Measurements from ENCODE around the gene PIH1D1.

Gene PIH1D1

GRCh38 chr19:49451430-49452181 is at the start of gene PIH1D1:
Gene PIH1D1, minus strand, starts transcription at chr19:49451814. Its CDS starts 240 bp downstream, at chr19:49451574.
- peak; percentile 99 for DNase-seq

GRCh38 chr19:49499030-49499670 is 47.5 kb upstream of the PIH1D1 start:
- no peak for DNase-seq

GRCh38 chr19:49498475-49498874 is 46.9 kb upstream of the PIH1D1 start:
- no peak for DNase-seq

DNA sequence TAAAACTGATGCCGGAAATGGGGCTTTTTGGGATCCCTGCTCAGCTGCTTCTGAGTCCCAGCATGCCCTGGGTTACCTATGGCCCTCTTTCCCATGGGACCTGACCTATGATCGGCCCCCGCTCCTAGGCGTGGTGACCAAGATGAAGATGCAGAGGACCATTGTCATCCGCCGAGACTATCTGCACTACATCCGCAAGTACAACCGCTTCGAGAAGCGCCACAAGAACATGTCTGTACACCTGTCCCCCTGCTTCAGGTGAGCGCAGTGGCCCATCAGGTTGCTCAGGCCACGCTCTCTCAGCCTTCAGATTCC is 46.1 kb upstream of the PIH1D1 start:
- DNase-seq: no peak

GRCh38 chr19:49497047-49497788 is 45.6 kb upstream of the PIH1D1 start:
- DNase-seq: peak; percentile 87 to 90

- DNase-seq: no peak
Measured at GRCh38 chr19:49496574-49497008, 45.0 kb upstream of the PIH1D1 start.

DNA sequence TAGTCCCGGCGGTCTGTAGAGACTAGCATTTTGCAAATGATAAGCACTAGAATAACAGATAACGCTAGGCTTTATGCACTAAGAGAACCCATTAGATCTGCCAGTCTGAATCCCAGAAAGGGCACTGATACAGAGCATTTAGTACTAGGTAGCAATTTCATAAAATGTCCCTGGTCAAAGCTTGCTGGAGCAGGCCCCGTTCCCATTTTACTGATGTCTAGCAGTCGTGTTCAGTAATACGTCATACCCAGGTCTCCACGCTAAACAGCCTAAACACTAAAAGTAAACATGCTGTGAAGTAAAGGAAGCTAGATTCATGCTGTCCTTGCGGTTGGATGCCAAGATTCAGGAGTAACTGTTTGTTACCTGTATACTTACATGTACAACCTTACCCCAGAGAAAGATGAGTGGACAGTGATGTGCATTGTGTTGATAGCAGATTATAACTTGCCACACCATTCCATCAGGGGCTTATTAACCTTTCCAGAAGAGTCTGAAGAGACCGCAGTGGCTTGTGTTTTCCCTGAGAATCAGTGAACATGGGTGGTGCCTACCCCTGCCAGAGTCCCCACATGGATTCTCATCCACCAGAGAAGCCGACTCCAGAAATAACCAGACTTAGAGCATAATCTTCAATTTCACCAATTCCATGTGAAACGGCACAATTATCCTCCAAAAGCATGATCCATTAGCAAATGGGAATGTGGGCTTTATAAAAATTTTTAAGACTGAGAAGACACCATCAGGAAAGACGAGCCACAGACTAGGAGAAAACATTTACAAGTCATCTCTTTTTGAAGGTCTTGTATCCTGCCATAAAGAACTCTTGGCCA is 41.2 kb upstream of the PIH1D1 start:
- DNase-seq: no peak

DNA sequence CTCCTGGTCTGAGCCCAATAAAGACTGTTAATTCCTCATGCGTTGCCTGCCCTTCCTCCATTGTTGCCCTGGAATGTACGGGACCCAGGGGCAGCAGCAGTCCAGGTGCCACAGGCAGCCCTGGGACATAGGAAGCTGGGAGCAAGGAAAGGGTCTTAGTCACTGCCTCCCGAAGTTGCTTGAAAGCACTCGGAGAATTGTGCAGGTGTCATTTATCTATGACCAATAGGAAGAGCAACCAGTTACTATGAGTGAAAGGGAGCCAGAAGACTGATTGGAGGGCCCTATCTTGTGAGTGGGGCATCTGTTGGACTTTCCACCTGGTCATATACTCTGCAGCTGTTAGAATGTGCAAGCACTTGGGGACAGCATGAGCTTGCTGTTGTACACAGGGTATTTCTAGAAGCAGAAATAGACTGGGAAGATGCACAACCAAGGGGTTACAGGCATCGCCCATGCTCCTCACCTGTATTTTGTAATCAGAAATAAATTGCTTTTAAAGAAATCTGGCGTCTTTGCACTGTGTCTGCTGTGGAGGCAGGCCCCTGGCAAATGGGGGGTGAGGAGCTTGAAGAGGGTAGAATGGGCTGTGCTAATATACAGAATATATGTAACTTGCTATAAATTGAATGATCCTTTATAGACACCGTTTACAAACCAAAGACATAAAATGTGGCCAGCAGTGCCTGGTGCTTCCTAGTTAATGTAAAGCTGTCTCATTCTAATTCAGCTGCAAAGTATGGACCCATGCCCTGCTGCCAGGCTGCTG is 40.4 kb upstream of the PIH1D1 start:
- DNase-seq: no peak

DNA sequence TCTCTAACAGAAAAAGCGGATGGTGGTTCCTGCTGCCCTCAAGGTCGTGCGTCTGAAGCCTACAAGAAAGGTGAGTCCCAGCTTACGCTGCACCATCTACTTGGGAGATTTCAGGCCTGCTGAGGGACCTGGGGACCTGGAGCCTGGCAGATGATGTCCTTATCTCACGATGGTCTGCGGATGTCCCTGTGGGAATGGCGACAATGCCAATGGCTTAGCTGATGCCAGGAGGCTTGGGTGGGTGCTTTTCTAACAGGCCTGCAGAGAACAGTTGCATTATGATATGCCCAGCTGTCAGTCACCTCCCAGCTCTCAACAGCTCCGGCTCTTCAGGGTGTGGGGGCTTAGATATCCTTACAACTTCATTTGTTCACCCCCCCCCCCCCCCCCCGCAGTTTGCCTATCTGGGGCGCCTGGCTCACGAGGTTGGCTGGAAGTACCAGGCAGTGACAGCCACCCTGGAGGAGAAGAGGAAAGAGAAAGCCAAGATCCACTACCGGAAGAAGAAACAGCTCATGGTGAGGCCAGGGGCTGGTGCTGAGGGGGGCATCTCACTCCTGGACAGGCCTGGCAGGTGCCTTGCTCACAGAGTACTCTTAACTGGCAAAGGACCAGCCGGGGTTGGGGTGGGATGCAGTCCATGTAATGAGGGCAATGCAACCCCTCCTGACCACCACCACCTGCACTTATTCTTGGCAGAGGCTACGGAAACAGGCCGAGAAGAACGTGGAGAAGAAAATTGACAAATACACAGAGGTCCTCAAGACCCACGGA is 39.6 kb upstream of the PIH1D1 start:
- no peak for DNase-seq

DNA sequence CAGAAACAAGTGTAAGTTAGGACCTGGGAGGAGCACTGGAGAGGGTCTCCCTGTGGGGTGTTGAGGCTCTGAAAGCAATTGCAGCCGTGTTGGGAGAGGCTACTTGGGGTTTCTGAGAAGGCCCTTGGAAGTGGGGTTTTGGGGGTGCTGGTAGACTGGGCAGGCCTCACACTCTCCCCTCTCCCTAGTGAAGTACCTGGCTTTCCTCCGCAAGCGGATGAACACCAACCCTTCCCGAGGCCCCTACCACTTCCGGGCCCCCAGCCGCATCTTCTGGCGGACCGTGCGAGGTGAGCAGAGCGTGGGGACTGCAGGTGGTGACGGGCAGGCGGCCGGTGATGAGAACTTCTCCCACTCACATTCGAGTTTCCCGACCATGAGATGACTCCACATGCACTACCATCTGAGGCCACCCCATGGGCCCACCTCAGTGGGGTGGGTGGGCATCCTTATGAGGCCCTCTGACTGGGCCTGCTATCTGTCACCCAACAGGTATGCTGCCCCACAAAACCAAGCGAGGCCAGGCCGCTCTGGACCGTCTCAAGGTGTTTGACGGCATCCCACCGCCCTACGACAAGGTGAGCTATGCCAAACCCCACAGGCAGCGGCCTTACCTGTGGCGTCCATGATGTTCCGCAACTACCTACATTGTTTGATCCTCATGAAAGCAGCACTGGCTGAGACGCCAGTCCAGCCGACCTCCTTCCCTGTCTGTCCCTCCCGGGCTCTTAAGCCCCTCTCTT is 38.8 kb upstream of the PIH1D1 start:
- no peak for DNase-seq

DNA sequence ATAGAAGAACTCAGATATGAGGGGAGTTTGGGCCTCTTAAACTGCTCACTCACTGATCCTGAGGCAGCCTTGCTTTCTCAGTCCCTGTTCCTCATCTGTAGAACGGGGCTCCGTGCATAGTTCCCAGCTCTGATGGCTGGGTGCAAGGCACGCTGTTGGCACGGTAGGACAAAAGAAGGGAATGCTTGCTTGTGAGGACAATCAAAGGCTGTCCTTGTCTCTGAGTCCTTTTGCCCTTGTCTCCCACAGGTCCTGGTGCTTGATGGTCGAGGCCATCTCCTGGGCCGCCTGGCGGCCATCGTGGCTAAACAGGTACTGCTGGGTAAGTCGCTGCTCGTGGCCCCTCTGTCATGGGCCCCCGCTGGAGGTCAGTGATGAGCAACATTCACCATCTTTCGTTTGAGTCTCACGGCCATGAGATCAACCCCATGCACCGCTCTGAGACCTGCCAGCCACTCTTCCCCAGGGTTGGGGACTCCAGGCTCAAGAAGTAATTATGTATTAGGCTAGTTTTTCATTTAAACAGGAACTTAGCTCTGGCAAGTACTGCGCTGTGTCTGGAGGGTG is 38.1 kb upstream of the PIH1D1 start:
- no peak for DNase-seq

- DNase-seq: no peak
Measured at GRCh38 chr19:49488863-49489537, 37.4 kb upstream of the PIH1D1 start.

GRCh38 chr19:49488046-49488862 is 36.6 kb upstream of the PIH1D1 start:
- no peak for DNase-seq

GRCh38 chr19:49487277-49488045 is 35.8 kb upstream of the PIH1D1 start, which contains the start of gene RPL13A:
Gene RPL13A, plus strand, starts transcription at chr19:49487608. Its CDS starts 22 bp downstream, at chr19:49487630.
- DNase-seq: peak; percentile 99 to 100

GRCh38 chr19:49486710-49487276 is 35.2 kb upstream of the PIH1D1 start:
- no peak for DNase-seq

DNA sequence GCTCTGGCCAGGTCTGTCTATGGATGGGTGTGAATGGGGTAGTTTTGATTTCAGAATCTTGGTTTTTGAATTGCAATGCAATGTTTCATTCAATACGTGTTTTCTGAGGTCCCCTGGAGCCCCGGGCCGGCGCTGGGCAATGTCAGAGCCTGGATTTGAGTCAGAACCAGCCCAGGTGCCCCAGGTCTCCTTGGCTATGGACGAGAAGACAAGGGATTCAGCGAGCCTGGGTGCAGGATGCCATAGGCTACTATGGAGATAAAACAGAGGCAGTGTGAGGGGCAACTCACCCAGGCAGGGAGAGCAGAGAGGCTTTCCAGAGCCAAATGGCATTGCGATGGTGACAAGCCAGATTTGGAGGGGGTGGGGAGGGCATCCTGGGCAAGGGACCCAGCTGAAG is 34.6 kb upstream of the PIH1D1 start:
- DNase-seq: no peak

DNA sequence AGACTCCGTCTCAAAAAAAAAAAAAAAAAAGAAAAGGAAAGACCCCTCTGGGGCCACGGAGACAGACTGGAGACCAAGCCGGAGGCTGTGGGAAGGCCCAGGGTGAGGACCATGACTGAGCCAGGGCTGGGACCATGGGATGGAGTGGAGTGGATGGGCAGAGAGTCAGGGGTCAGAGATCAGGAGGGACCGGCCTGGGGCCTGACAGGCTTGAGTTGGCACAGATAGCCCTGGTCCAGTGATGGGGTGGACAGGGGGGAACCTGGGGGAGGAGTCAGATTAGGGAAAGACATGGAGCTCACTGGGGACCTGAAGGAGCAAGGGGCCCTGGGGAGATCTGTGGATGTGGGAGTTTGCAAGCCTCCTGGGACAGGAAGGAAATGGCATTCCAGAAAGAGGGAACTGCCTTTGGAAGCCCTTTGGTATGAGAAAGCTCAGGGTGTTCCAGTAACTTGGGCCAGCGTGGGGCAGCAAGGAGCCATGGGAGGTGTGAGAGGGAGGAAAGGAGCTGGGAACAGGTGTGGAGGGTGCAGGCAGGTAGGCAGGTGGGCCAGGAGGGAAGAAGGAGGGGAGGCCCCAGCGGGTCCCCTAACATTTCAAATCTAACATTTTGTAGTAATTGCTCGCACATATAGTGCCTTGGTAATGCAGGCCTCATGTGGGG is 29.5 kb upstream of the PIH1D1 start:
- DNase-seq: no peak
